GM12878 (cell line): ENCODE data around the gene RAG1.
"Not testable (repeated sequence)": the region's sequence is repeated elsewhere in the genome, so short reads cannot be mapped to it uniquely, and the experiment has no call there.

Experiments
- ATF3 ChIP-seq: IDR thresholded peaks from 2 replicates; pipeline ENCODE4 v1.6.1; 2011; ENCODE audit warnings: low read depth, mild to moderate bottlenecking, low read length, moderate library complexity, borderline replicate concordance; ENCODE audit errors: extremely low read depth
- BHLHE40 ChIP-seq, 2 experiments: fragments of 450-650 bp in 1 of 2; IDR thresholded peaks; 2 replicates each; pipeline ENCODE4 v1.6.1; 2011 to 2017; ENCODE audit warnings: low read depth in 2 of 2, borderline replicate concordance in 1 of 2, improper control_type of control experiment in 1 of 2, low read length in 1 of 2, mild to moderate bottlenecking in 1 of 2
- CTCF ChIP-seq, 3 experiments: IDR thresholded peaks in 2 of 3; conservative IDR thresholded peaks in 1 of 3; 2 replicates each; pipeline ENCODE4 v1.5.1; 2011; ENCODE audit warnings: low read depth in 3 of 3, low read length in 3 of 3, mild to moderate bottlenecking in 3 of 3, control low read depth in 2 of 3, moderate library complexity in 2 of 3, inconsistent platforms in 1 of 3, mixed read lengths in 1 of 3; ENCODE audit not compliant: control insufficient read depth in 2 of 3, insufficient read depth in 1 of 3; ENCODE audit errors: extremely low read depth in 1 of 3
- EGR1 ChIP-seq, 2 experiments: IDR thresholded peaks; 1 replicate in 1 of 2; 2 replicates in 1 of 2; pipeline ENCODE4 v1.6.1; 2011 to 2012; ENCODE audit warnings: low read depth in 2 of 2, low read length in 2 of 2, borderline replicate concordance in 1 of 2, mild to moderate bottlenecking in 1 of 2, moderate library complexity in 1 of 2
- MXI1 ChIP-seq: fragments of 150-350 bp; IDR thresholded peaks from 2 replicates; pipeline ENCODE4 v1.6.1; 2011; ENCODE audit warnings: low read depth, mild to moderate bottlenecking, inconsistent platforms, low read length, improper control_type of control experiment
- POLR2A ChIP-seq: IDR thresholded peaks from 2 replicates; pipeline ENCODE4 v1.6.1; 2011; ENCODE audit warnings: low read depth, mild to moderate bottlenecking, low read length
- POLR2AphosphoS5 ChIP-seq: IDR thresholded peaks from 2 replicates; pipeline ENCODE4 v1.6.1; 2011; ENCODE audit warnings: mild to moderate bottlenecking, low read length, inconsistent platforms
- RAD21 ChIP-seq: IDR thresholded peaks from 2 replicates; pipeline ENCODE4 v1.6.1; 2011; ENCODE audit warnings: mild to moderate bottlenecking, low read depth, low read length, moderate library complexity; ENCODE audit not compliant: insufficient read depth
- RFX5 ChIP-seq: IDR thresholded peaks from 2 replicates; pipeline ENCODE4 v1.6.1; 2011; ENCODE audit warnings: low read depth, low read length, improper control_type of control experiment
- USF1 ChIP-seq: IDR thresholded peaks from 2 replicates; pipeline ENCODE4 v1.6.1; 2011; ENCODE audit warnings: borderline replicate concordance, low read depth, mild to moderate bottlenecking, moderate library complexity, mixed read lengths, low read length; ENCODE audit not compliant: insufficient read depth; ENCODE audit errors: extremely low read length
- USF2 ChIP-seq: IDR thresholded peaks from 2 replicates; pipeline ENCODE4 v1.6.1; 2011; ENCODE audit warnings: low read depth, low read length, improper control_type of control experiment, borderline replicate concordance
- ZNF384 ChIP-seq: IDR thresholded peaks from 2 replicates; pipeline ENCODE4 v1.6.1; 2012; ENCODE audit warnings: low read depth, mild to moderate bottlenecking, low read length, improper control_type of control experiment, borderline replicate concordance

GRCh38 chr11:36557390-36557789, 10.4 kb upstream of the RAG1 start:
- TF ChIP-seq CTCF (IDR thresholded peaks at IDR 0.05 in 2 of 3, conservative IDR thresholded peaks at IDR 0.05 in 1 of 3; ENCODE audit: control insufficient read depth in 2 of 3, extremely low read depth in 1 of 3, insufficient read depth in 1 of 3, low read depth in 3 of 3, low read length in 3 of 3); RFX5; USF2; BHLHE40 (IDR thresholded peaks at IDR 0.05; ENCODE audit: borderline replicate concordance in 1 of 2, low read depth in 2 of 2, low read length in 1 of 2); USF1; RAD21; ZNF384; POLR2A; POLR2AphosphoS5; MXI1; ATF3; EGR1 (IDR thresholded peaks at IDR 0.05; ENCODE audit: borderline replicate concordance in 1 of 2, low read depth in 2 of 2, low read length in 2 of 2): not testable (repeated sequence)
